Measurements from ENCODE around the gene SUGP2.
"Not testable (repeated sequence)": the region's sequence is repeated elsewhere in the genome, so short reads cannot be mapped to it uniquely, and the experiment has no call there.

Gene SUGP2

DNA sequence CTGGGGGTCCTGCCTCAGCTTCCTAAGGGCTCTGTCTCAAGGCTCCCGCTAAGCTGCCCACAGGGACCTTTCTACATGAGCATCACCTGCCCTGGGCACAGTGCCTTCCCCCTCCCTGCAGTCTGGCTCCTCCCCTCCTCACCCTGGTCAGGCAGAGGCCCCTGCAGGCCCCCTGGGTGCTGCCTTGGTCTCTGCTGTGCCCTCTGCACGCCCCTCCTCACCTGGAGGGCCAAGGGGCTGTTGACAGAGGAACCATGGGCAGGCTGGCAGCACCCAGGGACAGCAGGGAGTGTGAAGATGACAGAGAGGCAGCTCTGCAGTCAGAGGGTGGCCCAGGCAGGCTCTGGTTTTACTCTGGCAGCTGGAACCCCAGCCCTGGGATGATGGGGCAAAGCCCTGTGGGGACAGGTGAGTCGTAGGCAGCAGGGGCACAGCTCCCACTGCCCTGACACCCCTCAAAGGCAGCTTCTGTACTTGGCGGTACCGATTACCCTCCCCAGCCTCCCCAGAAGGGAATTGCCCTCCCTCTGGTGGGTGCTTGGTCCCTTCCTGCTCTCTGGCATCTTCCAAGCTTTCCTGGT, 43.1 kb downstream of the SUGP2 start:
- DNase-seq (ENCODE audit: low spot score): no peak

DNA sequence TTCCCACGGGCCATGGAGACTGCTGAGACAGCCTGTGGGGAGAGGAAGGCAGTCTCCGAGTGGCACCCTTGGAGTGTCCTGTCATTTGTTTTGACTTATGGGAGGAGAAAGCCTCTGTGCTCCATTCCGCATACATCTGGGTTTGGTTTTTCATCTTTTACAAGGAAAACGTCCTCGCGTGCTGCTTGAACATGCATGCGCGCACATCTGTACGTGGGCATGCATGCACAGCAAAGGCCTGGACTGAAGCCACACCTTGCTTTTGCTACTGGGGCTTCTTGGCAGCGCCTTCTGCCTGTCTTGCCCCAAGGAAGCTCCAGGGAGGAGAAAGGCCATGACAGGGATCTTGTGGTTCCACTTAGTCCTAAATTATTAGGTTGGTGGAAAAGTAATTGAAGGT, 44.0 kb downstream of the SUGP2 start:
- DNase-seq (ENCODE audit: low spot score): no peak

DNA sequence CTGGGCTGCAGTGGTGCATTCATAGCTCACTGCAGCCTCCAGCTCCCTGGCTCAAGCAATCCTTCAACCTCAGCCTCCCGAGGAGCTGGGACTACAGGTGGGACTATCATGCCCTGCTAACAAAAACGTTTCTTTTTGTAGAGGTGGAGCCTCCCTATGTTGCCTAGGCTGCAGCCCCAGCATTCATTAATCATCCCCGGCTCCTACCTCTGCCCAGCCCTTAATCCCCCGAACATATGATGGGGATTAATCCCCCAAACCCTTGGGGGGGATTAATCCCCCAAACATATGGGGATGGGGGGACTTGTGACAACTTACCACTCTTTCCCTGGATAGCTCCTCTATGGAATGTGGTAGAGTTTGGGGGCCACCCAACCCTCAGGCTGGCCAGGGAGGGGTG, 45.9 kb downstream of the SUGP2 start:
- DNase-seq (ENCODE audit: low spot score): no peak

DNA sequence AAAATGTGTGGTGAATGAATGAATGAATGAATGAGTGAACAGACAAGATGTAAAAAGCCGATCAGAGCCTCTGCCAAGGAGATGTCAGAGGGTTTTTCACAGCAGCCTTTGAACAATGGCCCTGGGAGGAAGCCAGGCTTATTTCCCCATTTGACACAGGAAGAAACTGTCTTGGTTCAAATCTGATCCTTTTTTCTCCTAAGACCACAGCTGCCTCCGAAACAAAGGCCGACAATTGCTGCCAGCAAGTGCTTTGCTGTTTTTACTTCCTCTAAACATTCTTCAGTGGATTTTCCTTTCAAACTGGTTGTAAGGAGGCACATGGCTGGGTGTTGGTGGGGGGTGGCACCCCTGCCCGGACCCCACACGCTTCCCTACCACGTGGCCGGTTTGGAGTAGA, 48.1 kb downstream of the SUGP2 start:
- no peak for DNase-seq (ENCODE audit: low spot score)

DNA sequence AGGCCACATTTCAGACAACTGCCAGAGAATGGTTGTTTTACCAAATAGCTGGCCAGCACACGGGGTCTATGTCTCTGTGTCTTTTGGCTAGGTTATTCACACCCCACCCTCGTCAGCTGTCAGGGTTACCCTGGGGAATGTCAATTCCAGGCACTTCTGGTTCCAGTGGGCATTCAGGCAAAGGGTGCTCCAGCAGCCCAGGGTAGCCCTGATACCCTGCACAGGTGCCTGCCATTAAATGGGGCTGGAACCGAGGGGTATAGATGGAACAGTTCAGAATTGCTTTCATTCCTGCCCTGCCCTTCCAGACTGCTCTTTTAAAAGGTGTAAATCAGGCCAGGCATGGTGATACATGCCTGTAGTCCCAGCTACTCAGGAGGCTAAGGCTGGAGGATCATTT, 49.1 kb downstream of the SUGP2 start:
- DNase-seq (ENCODE audit: low spot score): no peak

DNA sequence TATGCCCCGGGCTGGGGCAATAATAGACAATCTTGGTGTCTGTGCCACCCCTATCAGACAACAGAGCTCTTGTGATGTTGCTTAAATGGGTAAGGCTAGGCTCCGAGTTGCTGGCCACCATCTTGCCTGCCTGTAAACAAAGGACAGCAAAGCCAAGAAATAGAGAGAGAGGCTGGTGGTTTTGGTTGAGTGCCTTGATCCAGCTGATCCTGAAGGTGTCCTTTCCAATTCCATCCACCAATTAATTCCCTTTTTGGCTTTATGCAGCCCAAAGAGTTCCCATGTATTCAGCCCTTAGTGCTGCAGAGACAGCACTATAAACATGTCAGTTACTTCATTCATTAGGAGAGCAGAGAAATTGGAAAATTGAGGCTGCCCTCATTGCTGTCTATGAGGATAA, 50.6 kb downstream of the SUGP2 start:
- DNase-seq (ENCODE audit: low spot score): no peak

DNA sequence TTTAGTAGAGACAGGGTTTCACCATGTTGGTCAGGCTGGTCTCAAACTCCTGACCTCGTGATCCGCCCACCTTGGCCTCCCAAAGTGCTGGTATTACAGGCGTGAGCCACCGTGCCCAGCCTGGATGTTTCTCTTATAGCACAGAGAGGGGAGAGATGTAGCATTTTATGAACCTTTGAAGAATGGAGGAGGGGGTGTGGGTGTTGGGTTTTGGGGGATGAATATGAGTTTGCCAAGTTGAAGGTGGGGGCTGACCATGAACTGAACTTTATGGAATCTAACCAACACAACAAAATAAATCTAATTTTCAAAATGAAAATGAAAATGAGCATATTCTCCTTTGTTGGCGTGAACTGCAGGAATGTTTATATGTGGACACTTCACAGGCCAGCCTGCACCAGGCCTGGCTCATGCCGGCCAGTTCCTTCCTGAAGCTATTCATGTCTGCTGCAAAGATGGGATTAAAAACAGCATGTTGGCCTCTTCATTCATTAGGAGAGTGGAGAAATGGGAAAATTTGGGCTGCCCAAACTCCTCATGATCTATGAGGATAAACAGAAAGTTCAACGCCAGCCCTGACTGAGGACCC, 52.8 kb downstream of the SUGP2 start:
- DNase-seq (ENCODE audit: low spot score): no peak

DNA sequence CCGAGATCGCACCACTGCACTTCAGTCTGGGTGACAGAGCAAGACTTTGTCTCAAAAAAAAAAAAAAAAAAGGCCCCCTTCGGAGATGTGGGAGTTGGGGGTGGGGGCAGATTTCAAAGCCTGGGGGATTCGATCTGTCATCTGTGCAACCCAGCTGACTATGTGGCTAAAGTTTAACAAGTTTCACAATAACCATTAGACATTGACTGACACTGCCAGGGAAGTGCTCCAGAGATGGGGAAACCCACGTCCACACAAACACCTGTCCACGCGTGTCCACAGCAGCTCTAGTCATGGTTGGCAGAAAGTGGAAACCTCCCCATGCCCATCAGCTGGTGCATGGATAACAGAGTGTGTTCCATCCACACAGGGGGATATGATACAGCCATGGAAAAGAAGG, 54.7 kb downstream of the SUGP2 start:
- DNase-seq (ENCODE audit: low spot score): no peak

DNA sequence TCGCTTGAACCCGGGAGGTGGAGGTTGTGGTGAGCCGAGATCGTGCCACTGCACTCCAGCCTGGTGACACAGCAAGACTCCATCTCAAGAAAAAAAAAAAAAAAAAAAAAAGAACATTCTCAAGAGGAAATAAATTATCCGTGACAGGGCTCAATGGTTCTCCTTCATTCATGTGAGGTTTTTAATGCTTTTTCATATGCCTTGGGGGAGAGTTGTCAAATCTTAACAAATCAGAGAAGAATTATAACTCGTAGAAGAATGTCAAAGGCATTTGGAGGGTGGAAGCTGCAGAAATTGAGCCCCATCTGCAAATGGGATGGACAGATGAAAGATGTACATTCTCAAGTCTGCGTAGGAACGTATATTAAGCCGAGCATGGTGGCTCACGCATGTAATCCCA, 57.4 kb downstream of the SUGP2 start:
- DNase-seq (ENCODE audit: low spot score): no peak

DNA sequence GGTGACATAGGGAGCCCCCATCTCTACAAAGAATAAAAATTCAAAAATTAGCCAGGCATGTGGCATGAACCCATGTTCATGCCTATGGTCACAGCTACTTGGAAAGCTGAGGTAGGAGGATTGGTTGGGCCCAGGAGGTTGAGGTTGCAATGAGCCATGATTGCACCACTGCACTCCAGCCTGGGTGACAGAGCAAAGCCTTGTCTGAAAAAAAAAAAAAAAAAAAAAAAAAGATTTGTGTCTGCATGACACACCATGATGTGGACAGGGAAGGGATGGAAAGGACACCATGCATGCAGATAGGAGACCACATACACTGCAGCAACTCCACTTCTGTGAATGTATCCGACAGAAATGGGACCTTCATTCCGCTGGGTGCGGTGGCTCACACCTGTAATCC, 58.3 kb downstream of the SUGP2 start:
- no peak for DNase-seq (ENCODE audit: low spot score)

DNA sequence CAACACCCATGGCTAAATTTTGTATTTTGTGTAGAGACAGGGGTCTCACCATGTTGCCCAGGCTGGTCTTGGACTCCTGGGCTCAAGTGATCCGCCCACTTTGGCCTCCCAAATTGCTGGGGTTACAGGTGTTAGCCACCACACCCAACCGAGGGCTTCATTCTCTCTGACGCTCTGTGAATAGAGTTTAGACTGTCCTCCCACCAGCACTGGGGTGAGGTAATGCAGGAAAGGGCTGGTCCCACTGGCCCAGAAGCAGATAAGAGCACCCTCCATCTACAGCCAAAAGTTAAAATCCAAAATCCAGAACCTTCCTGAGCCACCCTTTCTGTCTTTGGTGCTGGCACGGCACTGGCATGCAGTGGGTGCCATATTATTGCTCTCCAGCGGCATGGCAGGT, 60.5 kb downstream of the SUGP2 start:
- DNase-seq (ENCODE audit: low spot score): no peak

DNA sequence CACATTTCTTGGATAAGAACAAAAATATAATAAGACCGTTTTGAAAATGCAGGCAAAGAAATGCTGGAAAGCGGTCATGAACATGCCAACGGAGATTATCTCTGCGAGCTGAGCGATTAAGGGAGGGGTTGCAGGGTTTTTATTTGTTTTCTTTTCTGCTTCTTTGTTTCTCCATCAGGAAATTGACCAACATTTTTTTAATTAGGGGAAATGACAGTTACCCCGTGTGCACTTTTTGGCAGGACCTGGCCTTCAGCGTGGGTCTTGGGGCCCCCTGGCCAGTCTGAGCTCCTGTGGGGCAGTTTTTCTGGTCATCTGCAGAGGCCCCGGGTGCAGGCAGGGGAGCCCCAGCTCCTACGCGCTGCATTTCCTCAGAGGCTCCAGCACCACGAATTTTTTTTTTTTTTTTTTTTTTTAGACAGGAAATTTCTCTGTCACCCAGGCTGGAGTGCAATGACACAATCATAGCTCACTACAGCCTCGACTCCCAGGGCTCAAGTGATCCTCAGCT, 61.0 kb downstream of the SUGP2 start:
- no peak for DNase-seq (ENCODE audit: low spot score)

DNA sequence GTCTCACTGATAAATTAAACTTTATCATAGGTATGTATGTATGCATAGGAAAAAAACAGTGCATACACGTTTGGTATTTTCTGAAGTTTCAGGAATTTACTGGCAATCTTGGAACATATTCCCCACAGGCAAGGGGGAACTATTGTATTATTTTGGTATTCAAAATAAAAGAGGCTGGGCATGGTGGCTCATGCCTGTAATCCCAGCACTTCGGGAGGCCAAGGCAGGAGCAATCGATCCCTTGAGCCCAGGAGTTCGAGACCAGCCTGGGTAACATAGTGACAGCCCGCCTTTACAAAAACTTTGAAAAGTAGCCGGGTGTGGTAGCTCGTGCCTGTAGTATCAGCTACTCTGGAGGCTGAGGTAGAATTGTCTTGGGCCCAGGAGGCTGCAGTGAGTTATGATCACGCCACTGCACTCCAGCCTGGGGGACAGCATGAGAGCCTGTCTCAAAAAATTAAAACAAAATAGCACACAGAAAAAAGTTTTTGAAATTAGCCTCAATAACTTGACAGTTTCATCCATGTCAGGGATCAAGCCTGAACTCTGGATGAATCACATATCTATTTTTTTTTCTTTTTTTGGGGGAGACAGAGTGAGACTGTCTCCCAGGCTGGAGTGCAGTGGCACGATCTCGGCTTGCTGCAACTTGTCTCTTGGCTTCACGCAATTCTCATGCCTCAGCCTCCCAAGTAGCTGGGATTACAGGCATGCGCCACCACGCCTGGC, 63.2 kb downstream of the SUGP2 start:
- no peak for DNase-seq (ENCODE audit: low spot score)

DNA sequence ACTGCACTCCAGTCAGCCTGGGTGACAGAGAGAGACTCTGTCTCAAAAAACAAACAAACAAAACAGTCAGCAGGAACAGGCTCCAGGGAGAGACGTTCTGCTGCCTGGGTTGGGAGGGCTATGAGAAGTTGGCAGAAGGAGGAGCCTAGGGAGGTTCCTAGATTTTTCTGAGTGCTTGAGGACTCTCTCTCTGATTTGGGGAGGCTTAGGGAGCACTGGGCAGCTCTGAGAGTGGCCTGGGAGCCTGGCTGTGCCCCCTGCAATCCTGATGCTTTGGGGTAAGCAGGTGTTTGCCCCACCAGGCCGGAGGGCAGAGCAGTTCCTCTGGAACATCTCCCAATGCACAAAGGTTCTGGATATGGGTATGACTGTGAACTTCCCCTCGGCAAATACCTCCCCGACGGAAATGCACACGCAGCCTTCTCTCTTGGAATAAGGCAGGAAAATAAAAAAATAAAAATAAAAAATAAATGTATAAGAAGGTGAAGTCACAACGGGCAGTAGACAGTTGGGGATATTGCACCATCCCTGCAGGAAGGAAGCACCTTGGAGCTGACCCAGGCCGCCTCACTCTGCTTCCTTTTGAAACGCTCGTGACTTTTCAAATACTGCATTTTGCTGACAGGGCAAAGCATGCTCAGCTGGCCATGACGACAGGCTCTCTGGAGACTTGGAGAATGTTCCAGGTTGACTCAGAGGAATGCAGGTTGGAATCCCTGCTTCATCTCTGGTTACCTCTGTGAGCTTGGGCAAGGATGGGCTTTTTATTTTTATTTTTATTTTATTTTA, 65.8 kb downstream of the SUGP2 start:
- no peak for DNase-seq (ENCODE audit: low spot score)

DNA sequence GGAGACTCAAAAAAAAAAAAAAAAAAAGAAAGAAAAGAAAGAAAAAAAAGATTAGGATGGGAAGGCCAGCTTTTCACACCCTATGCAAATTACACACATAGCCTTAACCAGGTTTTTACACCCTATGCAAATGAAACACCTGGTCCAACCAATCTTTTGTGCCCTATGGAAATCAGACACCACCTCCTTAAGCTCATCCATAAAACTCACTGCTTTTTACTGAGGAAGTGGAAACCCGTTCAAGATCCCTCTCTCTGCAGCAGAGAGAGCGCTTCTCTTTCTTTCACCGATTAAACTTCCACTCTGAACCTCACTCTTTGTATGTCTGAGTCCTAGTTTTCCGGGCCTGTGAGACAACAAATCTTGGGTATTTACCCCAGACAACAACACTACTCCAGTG, 67.0 kb downstream of the SUGP2 start:
- no peak for DNase-seq (ENCODE audit: low spot score)

DNA sequence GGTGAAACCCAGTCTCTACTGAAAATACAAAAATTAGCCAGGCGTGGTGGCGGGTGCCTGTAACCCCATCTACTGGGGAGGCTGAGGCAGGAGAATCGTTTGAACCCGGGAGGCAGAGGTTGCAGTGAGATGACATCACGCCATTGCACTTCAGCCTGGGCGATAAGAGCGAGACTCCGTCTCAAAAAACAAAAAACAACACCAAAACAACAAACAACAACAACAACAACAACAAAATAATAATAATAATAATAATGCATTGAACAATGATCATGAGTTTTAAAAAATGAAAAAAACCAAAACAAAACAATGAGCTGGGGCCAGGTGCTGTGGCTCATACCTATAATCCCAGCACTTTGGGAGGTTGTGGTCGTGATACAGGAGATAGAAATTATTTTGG, 69.2 kb downstream of the SUGP2 start:
- no peak for DNase-seq (ENCODE audit: low spot score)

DNA sequence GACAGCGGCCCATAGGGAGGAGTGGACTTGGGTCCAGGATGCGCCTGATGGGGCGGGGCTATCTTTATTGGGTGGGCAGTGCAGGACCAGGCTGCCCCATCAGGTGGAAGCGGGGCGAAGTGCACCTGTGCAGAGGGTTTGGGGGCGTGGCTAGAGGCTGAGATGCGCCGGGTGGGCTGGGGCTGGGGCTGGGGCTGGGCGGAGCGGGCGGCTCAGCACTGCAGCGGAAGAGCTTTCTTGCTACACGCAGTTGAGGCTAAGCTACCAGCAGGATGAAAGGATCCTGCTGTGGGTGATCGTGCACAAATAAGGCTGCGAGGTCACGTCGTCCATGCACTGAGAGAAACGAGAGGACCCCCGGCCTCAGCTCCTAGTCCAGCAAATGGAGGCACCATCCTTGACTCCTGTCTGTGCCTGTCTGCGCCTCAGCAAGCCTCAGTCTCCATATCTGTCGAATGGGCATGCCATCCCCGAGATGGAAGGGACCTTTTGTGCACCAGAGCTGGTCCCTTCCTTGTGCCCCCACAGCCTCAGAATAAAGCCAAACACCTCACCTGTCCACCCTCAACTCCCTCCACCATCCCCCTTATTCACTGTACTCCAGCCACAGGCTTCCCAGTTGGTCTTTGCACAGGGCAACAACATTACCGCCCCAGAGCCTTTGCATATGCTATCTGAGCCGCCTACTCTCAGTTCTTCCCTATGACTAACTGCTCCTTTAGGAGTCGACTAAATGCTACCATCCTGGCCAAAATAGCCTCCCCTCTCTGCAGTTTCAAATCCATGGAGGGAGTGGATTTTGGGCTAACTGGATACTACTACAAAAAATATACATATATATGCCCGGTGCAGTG, 71.3 kb downstream of the SUGP2 start:
- no peak for DNase-seq (ENCODE audit: low spot score)

DNA sequence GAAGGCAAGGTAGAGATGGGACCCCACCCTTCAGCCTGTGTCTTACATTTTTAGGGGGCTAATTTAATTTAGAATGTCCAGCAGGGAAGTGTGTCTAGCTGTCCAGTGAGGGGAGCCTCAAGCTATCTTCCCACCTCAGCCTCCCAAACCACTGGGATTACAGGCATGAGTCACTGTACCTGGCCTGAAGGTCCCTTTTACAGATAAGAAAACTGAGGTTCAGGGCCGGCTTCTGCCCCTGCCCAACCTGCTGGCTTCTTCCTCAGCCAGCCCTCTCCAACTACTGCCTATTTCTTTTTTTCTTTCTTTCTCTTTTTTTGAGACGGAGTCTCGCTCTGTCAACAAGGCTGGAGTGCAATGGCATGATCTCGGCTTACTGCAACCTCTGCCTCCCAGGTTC, 72.9 kb downstream of the SUGP2 start:
- no peak for DNase-seq (ENCODE audit: low spot score)

DNA sequence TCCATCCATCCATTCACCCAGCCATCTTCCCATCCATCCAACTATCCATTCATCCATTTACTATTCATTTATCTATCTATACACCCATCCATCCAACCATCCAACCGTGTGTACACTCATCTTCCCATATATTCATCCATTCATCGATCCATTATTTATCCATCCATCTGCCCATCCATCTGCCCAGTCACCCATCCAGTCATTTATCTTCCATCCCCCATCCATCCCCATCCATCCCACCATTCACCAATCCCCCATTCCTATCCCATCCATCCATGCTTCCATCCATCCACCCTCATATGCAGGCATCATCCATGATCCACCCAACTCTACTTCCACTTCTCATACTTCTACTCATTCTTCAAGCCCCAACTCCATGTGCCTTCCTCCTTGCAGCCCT, 78.3 kb downstream of the SUGP2 start:
- no peak for DNase-seq (ENCODE audit: low spot score)

DNA sequence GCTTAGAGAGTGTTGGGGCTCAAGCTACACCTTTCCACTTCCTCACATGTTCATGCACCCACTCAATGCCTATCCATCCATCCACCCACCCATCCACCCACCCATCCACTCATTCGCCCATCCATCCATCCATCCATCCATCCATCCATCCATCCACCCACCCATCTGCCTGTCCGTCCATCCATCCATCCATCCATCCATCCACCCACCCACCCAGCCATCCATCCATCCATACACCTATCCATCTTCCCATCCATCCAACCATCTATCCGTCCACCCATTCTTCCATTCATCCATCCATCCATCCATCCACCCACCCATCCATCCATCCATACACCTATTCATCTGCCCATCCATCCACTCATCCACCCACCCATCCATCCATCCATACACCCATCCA, 79.2 kb downstream of the SUGP2 start:
- no peak for DNase-seq (ENCODE audit: low spot score)

DNA sequence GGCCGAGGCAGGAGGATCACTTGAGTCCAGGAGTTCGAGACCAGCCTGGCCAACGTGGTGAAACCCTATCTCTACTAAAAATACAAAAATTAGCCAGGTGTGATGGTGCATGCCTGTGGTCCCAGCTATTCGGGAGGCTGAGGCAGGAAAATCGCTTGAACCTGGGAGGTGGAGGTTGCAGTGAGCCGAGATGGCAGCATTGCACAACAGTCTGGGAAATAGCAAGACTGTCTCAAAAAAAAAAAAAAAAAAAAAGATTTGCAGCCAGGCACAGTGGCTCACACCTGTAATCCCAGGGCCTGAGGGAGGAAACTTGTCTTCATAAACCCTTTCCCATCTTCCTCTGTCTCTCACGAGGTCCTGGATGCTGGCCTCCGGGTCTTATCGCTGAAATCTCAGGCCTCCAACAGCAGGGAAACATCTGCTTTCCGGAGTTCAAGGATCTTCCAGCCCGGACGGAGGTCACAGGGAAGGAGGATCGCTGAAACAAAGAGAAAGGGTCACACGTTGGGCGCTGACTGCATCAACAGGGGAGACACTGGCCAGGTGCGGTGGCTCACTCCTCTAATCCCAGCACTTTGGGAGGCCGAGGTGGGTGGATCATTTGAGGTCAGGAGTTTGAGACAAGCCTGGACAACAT, 80.8 kb downstream of the SUGP2 start:
- DNase-seq (ENCODE audit: low spot score): not testable (repeated sequence)
